Nephron (organoid): ENCODE data around the gene FCSK.
A peak's percentile ranks its signal among the peaks of the same experiment; 100 is the strongest.

ENCODE experiments used
- H3K27ac Mint-ChIP-seq, 3 experiments: 2 replicates each; pipeline ENCODE4 v1.8.0; 2020; ENCODE audit warnings: mixed read lengths in 3 of 3, mild to moderate bottlenecking in 2 of 3, moderate library complexity in 1 of 3
- H3K27me3 Mint-ChIP-seq: 2 replicates; pipeline ENCODE4 v1.8.0; 2021; ENCODE audit warnings: low read depth, mild to moderate bottlenecking, moderate library complexity, mixed read lengths
- H3K36me3 Mint-ChIP-seq: 2 replicates; pipeline ENCODE4 v1.8.0; 2020; ENCODE audit warnings: low read depth, mixed read lengths
- H3K4me1 Mint-ChIP-seq: 2 replicates; pipeline ENCODE4 v1.8.0; 2020; ENCODE audit warnings: mixed read lengths
- H3K4me3 Mint-ChIP-seq, 3 experiments: 2 replicates each; pipeline ENCODE4 v1.8.0; 2020; ENCODE audit warnings: mild to moderate bottlenecking in 3 of 3, mixed read lengths in 3 of 3, moderate library complexity in 2 of 3
- H3K9me3 Mint-ChIP-seq: 2 replicates; pipeline ENCODE4 v1.8.0; 2020; ENCODE audit warnings: mixed read lengths
- CTCF ChIP-seq, 3 experiments: fragments of 200-600 bp; sonication (generic); IDR thresholded peaks; one replicate each; pipeline ENCODE4 v1.5.0; 2021; ENCODE audit warnings: antibody characterized with exemption in 3 of 3; ENCODE audit not compliant: unreplicated experiment in 3 of 3

The FCSK gene

GRCh38 chr16:70434484-70435260 is 19.7 kb upstream of the FCSK start:
- H3K4me1 Mint-ChIP-seq: peaks cover 69% of the 10 kb centered on the region
- H3K9me3 Mint-ChIP-seq: no peaks in the 10 kb centered on the region
- peaks cover 13% of the 10 kb centered on the region for H3K36me3 Mint-ChIP-seq
- H3K27ac Mint-ChIP-seq: peak overlapping the region; percentile 98 to 99 (median 99)
- H3K4me3 Mint-ChIP-seq: peak overlapping the region; percentile 29 to 73 (median 53)
- no peaks in the 10 kb centered on the region for H3K27me3 Mint-ChIP-seq
- TF ChIP-seq CTCF (IDR thresholded peaks at IDR 0.05; ENCODE audit: unreplicated experiment in 3 of 3): no peak

GRCh38 chr16:70437017-70437581 is 17.3 kb upstream of the FCSK start:
- TF ChIP-seq CTCF (IDR thresholded peaks at IDR 0.05; ENCODE audit: unreplicated experiment in 3 of 3): no peak

GRCh38 chr16:70437582-70438557 is 16.5 kb upstream of the FCSK start:
- no peak for TF ChIP-seq CTCF (IDR thresholded peaks at IDR 0.05; ENCODE audit: unreplicated experiment in 3 of 3)
- Mint-ChIP-seq H3K27me3 (no peaks in the 10 kb centered on the region), H3K36me3 (peaks cover 13% of the 10 kb centered on the region), H3K4me3 (peak overlapping the region; percentile 95 to 98 (median 97)), H3K27ac (peak overlapping the region; percentile 90 to 99 (median 95)), H3K9me3 (no peaks in the 10 kb centered on the region), H3K4me1 (peaks cover 41% of the 10 kb centered on the region)

More at GRCh38 chr16:70437017-70437581, 17.3 kb upstream of the FCSK start:
- H3K4me1 Mint-ChIP-seq: peaks cover 49% of the 10 kb centered on the region
- H3K4me3 Mint-ChIP-seq: peak overlapping the region; percentile 95 to 98 (median 97)
- no peaks in the 10 kb centered on the region for H3K27me3 Mint-ChIP-seq
- H3K9me3 Mint-ChIP-seq: no peaks in the 10 kb centered on the region
- H3K36me3 Mint-ChIP-seq: peaks cover 13% of the 10 kb centered on the region
- H3K27ac Mint-ChIP-seq: peak overlapping the region; percentile 90 to 99 (median 95)

- Mint-ChIP-seq H3K9me3 (no peaks in the 10 kb centered on the region), H3K4me3 (peak overlapping the region; percentile 95 to 98 (median 97)), H3K4me1 (peaks cover 34% of the 10 kb centered on the region), H3K27me3 (no peaks in the 10 kb centered on the region), H3K36me3 (peaks cover 13% of the 10 kb centered on the region), H3K27ac (peak overlapping the region; percentile 90 to 99 (median 95))
- TF ChIP-seq CTCF (IDR thresholded peaks at IDR 0.05; ENCODE audit: unreplicated experiment in 3 of 3): no peak
These were observed 15.8 kb upstream of the FCSK start for GRCh38 chr16:70438585-70438968.

GRCh38 chr16:70438969-70439862 is 15.2 kb upstream of the FCSK start, which contains the start of gene ST3GAL2:
ST3GAL2 (minus strand) TSS chr16:70439100; CDS start chr16:70398530, 40,570 bp downstream.
- no peak for TF ChIP-seq CTCF (IDR thresholded peaks at IDR 0.05; ENCODE audit: unreplicated experiment in 3 of 3)
- H3K36me3 Mint-ChIP-seq: peaks cover 7% of the 10 kb centered on the region
- H3K4me3 Mint-ChIP-seq: peak within 1 kb of the TSS; percentile 95 to 98 (median 97)
- peaks cover 28% of the 10 kb centered on the region for H3K4me1 Mint-ChIP-seq
- peak within 1 kb of the TSS; percentile 94 to 99 (median 95) for H3K27ac Mint-ChIP-seq
- no peaks in the 10 kb centered on the region for H3K9me3 Mint-ChIP-seq
- no peaks in the 10 kb centered on the region for H3K27me3 Mint-ChIP-seq
